Body of pancreas (tissue), 4 donors: ENCODE data around the gene GRIK4.

Experiments
- POLR2A ChIP-seq, 3 donors: fragments of 450-650 bp; IDR thresholded peaks; one replicate each; pipeline ENCODE4 v1.6.1; 2016; ENCODE audit warnings: antibody characterized with exemption in 3 of 3, mild to moderate bottlenecking in 2 of 3
- TF ChIP-seq, protein P1 (sequence below), 7 experiments: fragments of 450-650 bp in 4 of 7; fragments of 200-600 bp in 3 of 7; sonication (generic) in 3 of 7; IDR thresholded peaks; one replicate each; pipeline ENCODE4 v1.5.1; 2016 to 2019; ENCODE audit warnings: antibody characterized with exemption in 7 of 7

DNA sequence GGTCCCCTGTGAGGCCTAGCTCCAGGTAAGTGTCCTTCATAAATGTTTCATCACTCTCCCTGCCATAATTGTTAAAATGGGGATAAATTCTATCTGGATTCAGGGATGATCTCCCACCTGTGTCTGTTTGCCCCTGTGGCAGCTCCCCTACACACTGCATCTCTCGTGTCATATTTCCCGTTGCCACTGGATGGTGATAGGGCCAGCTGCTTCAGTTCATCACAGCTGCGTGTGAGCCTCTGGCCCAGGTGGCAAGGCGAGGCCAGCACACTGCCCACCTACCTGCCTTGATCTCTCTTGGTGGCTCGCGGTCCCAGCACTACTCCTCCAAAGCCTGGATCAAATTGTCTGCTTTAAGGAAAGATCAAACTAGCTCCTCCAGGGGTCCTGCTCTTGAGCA is 187.4 kb downstream of the GRIK4 start:
- TF ChIP-seq, protein P1, sequence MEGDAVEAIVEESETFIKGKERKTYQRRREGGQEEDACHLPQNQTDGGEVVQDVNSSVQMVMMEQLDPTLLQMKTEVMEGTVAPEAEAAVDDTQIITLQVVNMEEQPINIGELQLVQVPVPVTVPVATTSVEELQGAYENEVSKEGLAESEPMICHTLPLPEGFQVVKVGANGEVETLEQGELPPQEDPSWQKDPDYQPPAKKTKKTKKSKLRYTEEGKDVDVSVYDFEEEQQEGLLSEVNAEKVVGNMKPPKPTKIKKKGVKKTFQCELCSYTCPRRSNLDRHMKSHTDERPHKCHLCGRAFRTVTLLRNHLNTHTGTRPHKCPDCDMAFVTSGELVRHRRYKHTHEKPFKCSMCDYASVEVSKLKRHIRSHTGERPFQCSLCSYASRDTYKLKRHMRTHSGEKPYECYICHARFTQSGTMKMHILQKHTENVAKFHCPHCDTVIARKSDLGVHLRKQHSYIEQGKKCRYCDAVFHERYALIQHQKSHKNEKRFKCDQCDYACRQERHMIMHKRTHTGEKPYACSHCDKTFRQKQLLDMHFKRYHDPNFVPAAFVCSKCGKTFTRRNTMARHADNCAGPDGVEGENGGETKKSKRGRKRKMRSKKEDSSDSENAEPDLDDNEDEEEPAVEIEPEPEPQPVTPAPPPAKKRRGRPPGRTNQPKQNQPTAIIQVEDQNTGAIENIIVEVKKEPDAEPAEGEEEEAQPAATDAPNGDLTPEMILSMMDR (IDR thresholded peaks at IDR 0.05): no peak
- no peak for TF ChIP-seq POLR2A (IDR thresholded peaks at IDR 0.05)
